Thyroid gland (tissue), 4 donors: ENCODE results near the gene XRRA1.

Experiments used
- CTCF ChIP-seq, 6 experiments: fragments of 200-600 bp in 3 of 6; fragments of 450-650 bp in 3 of 6; sonication (generic) in 3 of 6; IDR thresholded peaks; one replicate each; pipeline ENCODE4 v1.5.1; 2016 to 2019; ENCODE audit warnings: antibody characterized with exemption in 6 of 6, mild to moderate bottlenecking in 2 of 6, inconsistent platforms in 1 of 6, moderate library complexity in 1 of 6
- POLR2A ChIP-seq, 2 donors: fragments of 450-650 bp; IDR thresholded peaks; one replicate each; pipeline ENCODE4 v1.6.1; 2017; ENCODE audit warnings: antibody characterized with exemption in 2 of 2, mild to moderate bottlenecking in 2 of 2, moderate library complexity in 1 of 2

GRCh38 chr11:74840486-74840885, 108.4 kb downstream of the XRRA1 start:
- TF ChIP-seq CTCF (IDR thresholded peaks at IDR 0.05): no peak
- no peak for TF ChIP-seq POLR2A (IDR thresholded peaks at IDR 0.05)
